ENCODE measurements around the gene ADRA2B.

The ADRA2B gene

GRCh38 chr2:96104487-96104861 lies 11.9 kb downstream of the ADRA2B start:
- no peak for DNase-seq (ENCODE audit: low read depth)

- DNase-seq (ENCODE audit: low read depth): no peak
These were observed 12.4 kb downstream of the ADRA2B start for GRCh38 chr2:96103761-96104486.

GRCh38 chr2:96103187-96103601 lies 13.2 kb downstream of the ADRA2B start:
- DNase-seq (ENCODE audit: low read depth): no peak

GRCh38 chr2:96102596-96103186 lies 13.7 kb downstream of the ADRA2B start:
- DNase-seq (ENCODE audit: low read depth): no peak

GRCh38 chr2:96100893-96101304 lies 15.5 kb downstream of the ADRA2B start:
- no peak for DNase-seq (ENCODE audit: low read depth)

GRCh38 chr2:96099861-96100798 lies 16.2 kb downstream of the ADRA2B start:
- no peak for DNase-seq (ENCODE audit: low read depth)

GRCh38 chr2:96098900-96099590 lies 17.3 kb downstream of the ADRA2B start:
- no peak for DNase-seq (ENCODE audit: low read depth)

GRCh38 chr2:96097951-96098823 lies 18.2 kb downstream of the ADRA2B start:
- DNase-seq (ENCODE audit: low read depth): no peak

GRCh38 chr2:96097441-96097840 lies 18.9 kb downstream of the ADRA2B start:
- no peak for DNase-seq (ENCODE audit: low read depth)

GRCh38 chr2:96095116-96095636 lies 21.2 kb downstream of the ADRA2B start:
- DNase-seq (ENCODE audit: low read depth): no peak

- no peak for DNase-seq (ENCODE audit: low read depth)
These were observed 22.8 kb downstream of the ADRA2B start for GRCh38 chr2:96093528-96093927.

- no peak for DNase-seq (ENCODE audit: low read depth)
These were observed 23.4 kb downstream of the ADRA2B start for GRCh38 chr2:96092951-96093350.

GRCh38 chr2:96092573-96092877 lies 23.8 kb downstream of the ADRA2B start:
- no peak for DNase-seq (ENCODE audit: low read depth)

GRCh38 chr2:96091711-96092572 lies 24.4 kb downstream of the ADRA2B start:
- no peak for DNase-seq (ENCODE audit: low read depth)

- no peak for DNase-seq (ENCODE audit: low read depth)
These were observed 25.1 kb downstream of the ADRA2B start for GRCh38 chr2:96091141-96091710.

- DNase-seq (ENCODE audit: low read depth): no peak
These were observed 26.0 kb downstream of the ADRA2B start for GRCh38 chr2:96090196-96090926.

GRCh38 chr2:96089356-96090195 lies 26.8 kb downstream of the ADRA2B start:
- no peak for DNase-seq (ENCODE audit: low read depth)
